Calu3 (cell line): ENCODE data around the gene TLL2. TPM values are rescaled to one million over a fixed set of nuclear protein-coding genes. Genes with fewer than 3 reads are reported as not detected.

ENCODE experiments used
- BruUV-seq: library from RNA; stranded (reverse); fragments of 400-500 nt; replicated peaks from 2 replicates; lab custom pipeline; 2021; lab: Mats Ljungman, UMichigan
- CTCF ChIA-PET: fragments of 300-600 bp; sonication (Branson Sonifier 250); formaldehyde crosslinking; loops from one replicate; lab custom pipeline; 2022; ENCODE audit warnings: antibody characterized with exemption; lab: Charles Lee
- DNase-seq: peaks from one replicate; pipeline ENCODE4 v3.0.0; 2022
- H3K27ac Mint-ChIP-seq: one replicate; pipeline ENCODE4 v1.8.0; 2022; ENCODE audit warnings: mixed read lengths; ENCODE audit not compliant: unreplicated experiment
- H3K27me3 Mint-ChIP-seq: one replicate; pipeline ENCODE4 v1.8.0; 2022; ENCODE audit warnings: mixed read lengths; ENCODE audit not compliant: unreplicated experiment
- H3K36me3 Mint-ChIP-seq: one replicate; pipeline ENCODE4 v1.8.0; 2022; ENCODE audit warnings: mild to moderate bottlenecking, moderate library complexity, mixed read lengths; ENCODE audit not compliant: insufficient read depth, unreplicated experiment
- H3K4me1 Mint-ChIP-seq: one replicate; pipeline ENCODE4 v1.8.0; 2022; ENCODE audit warnings: mild to moderate bottlenecking, low read depth, mixed read lengths; ENCODE audit not compliant: unreplicated experiment
- H3K4me3 Mint-ChIP-seq: one replicate; pipeline ENCODE4 v1.8.0; 2022; ENCODE audit warnings: mild to moderate bottlenecking, low read depth, moderate library complexity, mixed read lengths; ENCODE audit not compliant: unreplicated experiment
- H3K9me3 Mint-ChIP-seq: one replicate; pipeline ENCODE4 v1.8.0; 2022; ENCODE audit warnings: low read depth, mixed read lengths; ENCODE audit not compliant: unreplicated experiment
- intact Hi-C: fragments of 100-400 bp; cut with micrococcal nuclease; formaldehyde crosslinking; loops from one replicate; pipeline ENCODE4 v1.10.0; 2022; ENCODE audit not compliant: unreplicated experiment
- total RNA-seq: library from RNA; stranded (reverse); gene quantifications from 2 replicates; pipeline ENCODE4 v1.2.3, GENCODE V29; 2022
- TF ChIP-seq, protein P1 (sequence below): fragments of 200-600 bp; IDR thresholded peaks from one replicate; pipeline ENCODE4 v1.8.0; 2022; ENCODE audit warnings: antibody characterized with exemption; ENCODE audit not compliant: unreplicated experiment

Gene TLL2
- total RNA-seq, 1 experiment from 2014 or later = 0.66 TPM

DNA sequence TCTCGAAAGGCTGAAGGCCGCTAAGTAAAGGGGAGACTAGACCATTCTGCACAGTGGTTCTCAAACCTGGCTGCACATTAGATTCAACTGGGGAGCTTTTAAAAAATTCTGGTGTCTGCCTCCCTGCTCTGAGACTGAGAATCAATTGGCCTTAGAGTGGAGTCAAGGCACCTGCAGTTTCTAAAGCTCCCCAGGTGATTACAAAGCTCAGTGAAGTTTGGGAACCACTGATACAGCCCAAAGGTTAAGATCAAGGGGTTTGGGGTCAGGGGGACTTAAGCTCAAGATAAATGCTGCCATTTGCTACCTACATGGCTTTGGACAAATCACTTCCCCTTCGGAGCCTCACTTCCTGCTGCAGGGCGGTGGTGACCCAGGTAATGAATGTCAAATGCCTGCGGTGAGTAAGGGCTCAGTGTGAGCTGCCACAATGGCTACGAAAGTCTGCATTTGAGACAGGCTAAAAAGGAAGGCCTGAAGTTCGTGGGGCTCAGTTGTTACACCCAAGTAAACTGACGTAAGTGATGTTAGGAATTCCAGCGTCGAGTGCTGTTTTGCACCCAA lies 72.3 kb downstream of the TLL2 start:
- no TSS peak for BruUV-seq
- Mint-ChIP-seq H3K4me3 (no peak overlapping the region), H3K27me3 (peaks cover 42% of the 10 kb centered on the region), H3K36me3 (no peaks in the 10 kb centered on the region), H3K4me1 (no peaks in the 10 kb centered on the region), H3K27ac (no peak overlapping the region), H3K9me3 (peaks cover 3% of the 10 kb centered on the region)
- TF ChIP-seq, protein P1, sequence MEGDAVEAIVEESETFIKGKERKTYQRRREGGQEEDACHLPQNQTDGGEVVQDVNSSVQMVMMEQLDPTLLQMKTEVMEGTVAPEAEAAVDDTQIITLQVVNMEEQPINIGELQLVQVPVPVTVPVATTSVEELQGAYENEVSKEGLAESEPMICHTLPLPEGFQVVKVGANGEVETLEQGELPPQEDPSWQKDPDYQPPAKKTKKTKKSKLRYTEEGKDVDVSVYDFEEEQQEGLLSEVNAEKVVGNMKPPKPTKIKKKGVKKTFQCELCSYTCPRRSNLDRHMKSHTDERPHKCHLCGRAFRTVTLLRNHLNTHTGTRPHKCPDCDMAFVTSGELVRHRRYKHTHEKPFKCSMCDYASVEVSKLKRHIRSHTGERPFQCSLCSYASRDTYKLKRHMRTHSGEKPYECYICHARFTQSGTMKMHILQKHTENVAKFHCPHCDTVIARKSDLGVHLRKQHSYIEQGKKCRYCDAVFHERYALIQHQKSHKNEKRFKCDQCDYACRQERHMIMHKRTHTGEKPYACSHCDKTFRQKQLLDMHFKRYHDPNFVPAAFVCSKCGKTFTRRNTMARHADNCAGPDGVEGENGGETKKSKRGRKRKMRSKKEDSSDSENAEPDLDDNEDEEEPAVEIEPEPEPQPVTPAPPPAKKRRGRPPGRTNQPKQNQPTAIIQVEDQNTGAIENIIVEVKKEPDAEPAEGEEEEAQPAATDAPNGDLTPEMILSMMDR = no peak
- no peak for DNase-seq
- intact Hi-C loops = no loop called here
- CTCF ChIA-PET = no interaction called here

DNA sequence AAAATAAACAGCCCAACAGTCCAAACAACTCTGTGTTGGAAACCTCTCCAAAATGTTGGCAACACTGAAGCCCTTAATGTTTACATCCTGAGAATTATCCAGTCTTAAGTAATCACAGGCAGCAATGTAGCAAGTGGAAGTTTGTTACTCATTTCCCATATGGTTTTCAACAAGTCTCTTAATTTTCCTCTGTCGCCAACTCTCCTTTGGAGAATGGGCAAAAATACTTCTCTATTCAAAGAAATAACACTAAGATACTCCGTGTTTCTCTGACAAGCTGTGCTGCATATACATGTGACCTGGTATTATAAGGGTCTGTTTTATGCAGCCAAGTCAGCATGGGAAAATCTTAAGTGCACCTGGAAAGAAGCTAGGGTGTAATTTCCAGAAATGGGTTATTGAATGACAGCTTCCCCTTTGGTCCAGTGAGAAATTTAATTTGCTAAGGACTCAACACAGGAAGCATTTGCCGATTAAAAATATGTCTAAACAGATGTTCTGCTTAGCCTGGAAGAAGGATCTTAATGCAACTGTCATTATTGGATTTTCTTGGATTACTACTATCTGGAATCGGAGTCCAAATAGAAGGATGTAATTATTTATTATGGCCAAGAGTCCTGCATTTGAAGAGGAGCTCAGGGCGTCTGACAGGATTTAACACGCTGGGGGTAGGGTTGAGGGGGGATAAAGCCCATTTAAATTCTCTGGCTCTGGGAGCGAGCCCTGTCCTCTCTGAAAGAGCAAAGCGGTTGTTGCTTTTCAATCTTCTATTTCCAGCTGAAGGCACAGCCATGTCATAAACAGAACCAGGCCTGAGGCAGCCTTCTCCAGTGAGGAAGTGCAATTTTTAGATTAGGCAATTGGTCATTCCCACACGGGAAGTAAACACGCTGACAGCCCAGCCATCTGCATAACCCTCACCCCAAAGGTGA lies 73.1 kb downstream of the TLL2 start:
- no peak for DNase-seq
- BruUV-seq = no TSS peak
- intact Hi-C loops = no loop called here
- peaks cover 35% of the 10 kb centered on the region for H3K27me3 Mint-ChIP-seq
- H3K27ac Mint-ChIP-seq = no peak overlapping the region
- CTCF ChIA-PET = no interaction called here
- H3K4me1 Mint-ChIP-seq = no peaks in the 10 kb centered on the region
- H3K4me3 Mint-ChIP-seq = no peak overlapping the region
- peaks cover 3% of the 10 kb centered on the region for H3K9me3 Mint-ChIP-seq
- no peaks in the 10 kb centered on the region for H3K36me3 Mint-ChIP-seq
- TF ChIP-seq, protein P1 = no peak

DNA sequence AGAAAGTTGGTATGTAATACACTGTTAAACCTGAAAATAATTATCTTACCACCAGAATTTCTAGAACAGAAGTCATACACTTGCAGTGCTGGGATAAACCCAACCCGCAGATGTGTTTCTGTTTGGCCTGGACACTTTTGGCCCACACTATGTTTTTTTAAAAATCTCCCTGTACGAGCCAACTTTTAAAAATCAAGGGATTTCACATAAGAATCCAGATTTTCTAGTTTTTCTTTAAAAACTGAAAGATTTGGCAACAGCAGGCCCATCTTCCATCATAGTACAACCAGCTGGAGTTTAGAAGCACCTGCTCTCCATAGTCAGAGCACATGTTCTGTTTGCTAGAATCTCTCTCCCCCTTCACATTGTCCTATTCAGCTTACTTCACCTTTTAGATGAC lies 74.0 kb downstream of the TLL2 start:
- Mint-ChIP-seq H3K27me3 (peaks cover 26% of the 10 kb centered on the region), H3K4me3 (no peak overlapping the region), H3K4me1 (no peaks in the 10 kb centered on the region), H3K36me3 (no peaks in the 10 kb centered on the region), H3K27ac (no peak overlapping the region), H3K9me3 (peaks cover 3% of the 10 kb centered on the region)
- DNase-seq = no peak
- TF ChIP-seq, protein P1 = no peak
- intact Hi-C loops = no loop called here
- BruUV-seq = no TSS peak
- CTCF ChIA-PET = no interaction called here

- CTCF ChIA-PET = no interaction called here
- intact Hi-C loops = no loop called here
- Mint-ChIP-seq H3K4me3 (no peak overlapping the region), H3K27ac (no peak overlapping the region), H3K4me1 (no peaks in the 10 kb centered on the region), H3K27me3 (peaks cover 18% of the 10 kb centered on the region), H3K9me3 (peaks cover 3% of the 10 kb centered on the region), H3K36me3 (no peaks in the 10 kb centered on the region)
- no peak for DNase-seq
- no TSS peak for BruUV-seq
- TF ChIP-seq, protein P1 = no peak
Measured at GRCh38 chr10:96436035-96436434, 77.7 kb downstream of the TLL2 start.
